Right hindlimb (tissue), 1 donor: Measurements from ENCODE around the gene OSBPL8.
A peak's percentile ranks its signal among the peaks of the same experiment; 100 is the strongest.
"Not testable (repeated sequence)": the region's sequence is repeated elsewhere in the genome, so short reads cannot be mapped to it uniquely, and the experiment has no call there.

Experiments used
- DNase-seq: peaks from one replicate; pipeline ENCODE4 v3.0.0-alpha.2; 2018

The OSBPL8 gene

GRCh38 chr12:76410371-76410770 is 149.2 kb downstream of the OSBPL8 start:
- DNase-seq, result no peak

GRCh38 chr12:76409074-76409473 is 150.5 kb downstream of the OSBPL8 start:
- DNase-seq, result no peak

GRCh38 chr12:76407710-76408109 is 151.9 kb downstream of the OSBPL8 start:
- DNase-seq, result no peak

- DNase-seq, result no peak
These were observed 157.3 kb downstream of the OSBPL8 start for GRCh38 chr12:76402259-76402658.

GRCh38 chr12:76400136-76400535 is 159.4 kb downstream of the OSBPL8 start:
- DNase-seq, result no peak

- DNase-seq, result no peak
These were observed 160.5 kb downstream of the OSBPL8 start for GRCh38 chr12:76399040-76399439.

- DNase-seq, result no peak
These were observed 161.5 kb downstream of the OSBPL8 start for GRCh38 chr12:76398106-76398505.

GRCh38 chr12:76391461-76391860 is 168.1 kb downstream of the OSBPL8 start:
- DNase-seq, result no peak

GRCh38 chr12:76387614-76388013 is 172.0 kb downstream of the OSBPL8 start:
- DNase-seq, result no peak

- DNase-seq, result no peak
These were observed 175.0 kb downstream of the OSBPL8 start for GRCh38 chr12:76384560-76384959.

- DNase-seq, result no peak
These were observed 175.6 kb downstream of the OSBPL8 start for GRCh38 chr12:76383988-76384387.

GRCh38 chr12:76379261-76379660 is 180.3 kb downstream of the OSBPL8 start:
- DNase-seq, result no peak

GRCh38 chr12:76376876-76377275 is 182.7 kb downstream of the OSBPL8 start:
- DNase-seq, result not testable (repeated sequence)

GRCh38 chr12:76375939-76376338 is 183.6 kb downstream of the OSBPL8 start:
- DNase-seq, result no peak

GRCh38 chr12:76375470-76375869 is 184.1 kb downstream of the OSBPL8 start:
- DNase-seq, result no peak

GRCh38 chr12:76374386-76375020 is 185.1 kb downstream of the OSBPL8 start:
- DNase-seq, result no peak

GRCh38 chr12:76368230-76368629 is 191.3 kb downstream of the OSBPL8 start:
- no peak for DNase-seq

- no peak for DNase-seq
These were observed 193.4 kb downstream of the OSBPL8 start for GRCh38 chr12:76366163-76366562.

GRCh38 chr12:76364131-76364530 is 195.4 kb downstream of the OSBPL8 start:
- not testable (repeated sequence) for DNase-seq

- DNase-seq, result no peak
These were observed 199.3 kb downstream of the OSBPL8 start for GRCh38 chr12:76360316-76360715.

GRCh38 chr12:76356071-76356470 is 203.5 kb downstream of the OSBPL8 start:
- DNase-seq, result no peak

- peak; percentile 95 for DNase-seq
These were observed 211.3 kb downstream of the OSBPL8 start, which contains the start of gene BBS10 for GRCh38 chr12:76348079-76348901. TSS of gene BBS10 (minus strand) at chr12:76348415. CDS start at chr12:76348358, 57 bp downstream.

- DNase-seq, result peak; percentile 42
These were observed 212.7 kb downstream of the OSBPL8 start for GRCh38 chr12:76346798-76347420.

GRCh38 chr12:76346236-76346635 is 213.3 kb downstream of the OSBPL8 start:
- no peak for DNase-seq
